Measurements from ENCODE around the gene SIGLEC11. TPM values are rescaled to one million over a fixed set of nuclear protein-coding genes. Genes with fewer than 3 reads are reported as not detected.
"Not testable (repeated sequence)": the region's sequence is repeated elsewhere in the genome, so short reads cannot be mapped to it uniquely, and the experiment has no call there.

Gene SIGLEC11, protein sequence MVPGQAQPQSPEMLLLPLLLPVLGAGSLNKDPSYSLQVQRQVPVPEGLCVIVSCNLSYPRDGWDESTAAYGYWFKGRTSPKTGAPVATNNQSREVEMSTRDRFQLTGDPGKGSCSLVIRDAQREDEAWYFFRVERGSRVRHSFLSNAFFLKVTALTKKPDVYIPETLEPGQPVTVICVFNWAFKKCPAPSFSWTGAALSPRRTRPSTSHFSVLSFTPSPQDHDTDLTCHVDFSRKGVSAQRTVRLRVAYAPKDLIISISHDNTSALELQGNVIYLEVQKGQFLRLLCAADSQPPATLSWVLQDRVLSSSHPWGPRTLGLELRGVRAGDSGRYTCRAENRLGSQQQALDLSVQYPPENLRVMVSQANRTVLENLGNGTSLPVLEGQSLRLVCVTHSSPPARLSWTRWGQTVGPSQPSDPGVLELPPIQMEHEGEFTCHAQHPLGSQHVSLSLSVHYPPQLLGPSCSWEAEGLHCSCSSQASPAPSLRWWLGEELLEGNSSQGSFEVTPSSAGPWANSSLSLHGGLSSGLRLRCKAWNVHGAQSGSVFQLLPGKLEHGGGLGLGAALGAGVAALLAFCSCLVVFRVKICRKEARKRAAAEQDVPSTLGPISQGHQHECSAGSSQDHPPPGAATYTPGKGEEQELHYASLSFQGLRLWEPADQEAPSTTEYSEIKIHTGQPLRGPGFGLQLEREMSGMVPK
- not detected in 2 replicates for polyA plus RNA-seq (2011; rRNA removed)
- polyA plus RNA-seq (2012; cell fraction: cytosol; rRNA removed): not detected in 2 replicates
- not detected in 2 replicates for polyA plus RNA-seq (2012; cell fraction: nucleus; rRNA removed)
- polyA plus RNA-seq (2017; fragmentation: RNase III; extraction: RNeasy Plus Mini Kit Qiagen cat#74134 plus additional on column Dnase treatment): not detected in 3 replicates
- polyA minus RNA-seq (2011; rRNA and poly(A)+ RNA removed): not detected in 2 replicates

DNA sequence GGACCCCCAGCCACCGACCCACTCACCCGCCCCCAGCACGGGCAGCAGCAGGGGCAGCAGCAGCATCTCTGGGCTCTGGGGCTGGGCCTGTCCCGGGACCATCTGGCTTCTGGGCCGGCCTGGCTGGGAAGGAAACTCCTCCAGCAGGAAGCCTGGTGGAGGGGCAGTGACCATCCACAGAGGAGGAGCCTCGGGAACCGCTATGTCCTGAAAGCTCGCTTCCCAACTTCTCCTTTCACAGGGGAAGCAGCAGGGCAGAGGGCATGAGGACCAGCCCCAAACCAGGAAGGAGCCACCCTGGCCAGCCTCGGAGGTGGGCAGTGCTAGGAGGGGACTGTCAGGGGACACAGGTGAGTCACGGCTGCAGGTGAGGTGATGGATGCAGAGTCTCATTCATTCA is at the start of gene SIGLEC11:
Gene SIGLEC11, minus strand, starts transcription at position 193 of the 400 bp plus-strand sequence. Its CDS starts 91 bp downstream, at position 102.
- 59% methylated on average over 5 of the region's 10 CpGs for WGBS (ENCODE audit: missing lambda C conversion rate)

DNA sequence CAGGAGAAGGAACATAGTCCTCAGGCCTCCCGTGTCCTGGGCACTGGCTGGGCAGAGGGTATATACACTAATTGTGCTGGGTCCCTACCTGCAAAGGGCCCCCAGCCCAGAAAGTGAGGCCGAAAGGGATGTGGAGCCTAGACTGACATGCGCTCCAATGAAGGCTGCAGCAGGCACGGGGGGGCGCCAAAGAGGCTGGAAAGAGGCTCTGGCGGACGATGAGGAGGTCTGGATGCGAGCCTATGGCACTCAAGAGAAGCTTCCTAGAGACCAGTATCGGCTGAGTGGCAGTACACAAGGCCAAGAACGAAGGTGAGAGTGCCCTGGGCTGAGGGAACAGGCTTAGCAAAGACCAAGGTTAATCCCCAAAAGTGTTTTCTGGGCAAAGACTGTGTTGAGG is 47.6 kb upstream of the SIGLEC11 start:
- DNase-seq (ENCODE audit: low read depth in 1 of 2, low spot score in 1 of 2) (peak in 1 of 2 experiments; percentile 33), FAIRE-seq (no peak), ATAC-seq (peak in 1 of 2 experiments; percentile 47; a peak in 3 of 6 replicates)
- Histone ChIP-seq H3K9me3 (no peaks in the 10 kb centered on the region), H3K4me1 (peaks cover 15% of the 10 kb centered on the region), H3K27ac (no peak overlapping the region), H3K4me2 (no peak overlapping the region), H3K4me3 (no peak overlapping the region)
- no peak for TF ChIP-seq FOSB (CRISPR knock-in tag; IDR thresholded peaks at IDR 0.05)
- 0 out of 3 replicates have a peak, but pooled peaks have one; percentile 26 for TF ChIP-seq SMC3 (IDR thresholded peaks at IDR 0.05)
- TF ChIP-seq HDAC2 (IDR thresholded peaks at IDR 0.05): no peak
- peak in 1 of 2 experiments; percentile 45; a peak in 2 of 5 replicates for TF ChIP-seq RAD21 (conservative IDR thresholded peaks at IDR 0.05 in 1 of 2, IDR thresholded peaks at IDR 0.05 in 1 of 2)
- TF ChIP-seq ZSCAN20 (CRISPR knock-in tag; IDR thresholded peaks at IDR 0.05): no peak
- TF ChIP-seq, protein P1, sequence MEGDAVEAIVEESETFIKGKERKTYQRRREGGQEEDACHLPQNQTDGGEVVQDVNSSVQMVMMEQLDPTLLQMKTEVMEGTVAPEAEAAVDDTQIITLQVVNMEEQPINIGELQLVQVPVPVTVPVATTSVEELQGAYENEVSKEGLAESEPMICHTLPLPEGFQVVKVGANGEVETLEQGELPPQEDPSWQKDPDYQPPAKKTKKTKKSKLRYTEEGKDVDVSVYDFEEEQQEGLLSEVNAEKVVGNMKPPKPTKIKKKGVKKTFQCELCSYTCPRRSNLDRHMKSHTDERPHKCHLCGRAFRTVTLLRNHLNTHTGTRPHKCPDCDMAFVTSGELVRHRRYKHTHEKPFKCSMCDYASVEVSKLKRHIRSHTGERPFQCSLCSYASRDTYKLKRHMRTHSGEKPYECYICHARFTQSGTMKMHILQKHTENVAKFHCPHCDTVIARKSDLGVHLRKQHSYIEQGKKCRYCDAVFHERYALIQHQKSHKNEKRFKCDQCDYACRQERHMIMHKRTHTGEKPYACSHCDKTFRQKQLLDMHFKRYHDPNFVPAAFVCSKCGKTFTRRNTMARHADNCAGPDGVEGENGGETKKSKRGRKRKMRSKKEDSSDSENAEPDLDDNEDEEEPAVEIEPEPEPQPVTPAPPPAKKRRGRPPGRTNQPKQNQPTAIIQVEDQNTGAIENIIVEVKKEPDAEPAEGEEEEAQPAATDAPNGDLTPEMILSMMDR (IDR thresholded peaks at IDR 0.05): peak; percentile 29; the same call in 1 of the 3 replicates
- WGBS (ENCODE audit: missing lambda C conversion rate): 76% methylated on average over 10 of the region's 10 CpGs
- ChIA-PET CTCF (interaction anchor here (0.6 to 1.4 kb wide), 6 partner anchors 9 to 127 kb away, joined by 3 to 5 read pairs (median 4); no protein-coding TSS in a partner anchor), POLR2A (no interaction called here)

More for the DNA sequence above, at the start of gene SIGLEC11:
- ATAC-seq: peak; percentile 52 to 67
- H3K9me3 ChIP-seq; POLR2A ChIA-PET; FAIRE-seq; H3K4me3 ChIP-seq; H3K4me1 ChIP-seq; H3K27ac ChIP-seq; H3K4me2 ChIP-seq; DNase-seq (ENCODE audit: low read depth in 1 of 2, low spot score in 1 of 2): not testable (repeated sequence)
- CTCF ChIA-PET: interaction anchor here (1.2 kb wide), 1 partner anchor 22 kb away, joined by 4 read pairs; no protein-coding TSS in a partner anchor

DNA sequence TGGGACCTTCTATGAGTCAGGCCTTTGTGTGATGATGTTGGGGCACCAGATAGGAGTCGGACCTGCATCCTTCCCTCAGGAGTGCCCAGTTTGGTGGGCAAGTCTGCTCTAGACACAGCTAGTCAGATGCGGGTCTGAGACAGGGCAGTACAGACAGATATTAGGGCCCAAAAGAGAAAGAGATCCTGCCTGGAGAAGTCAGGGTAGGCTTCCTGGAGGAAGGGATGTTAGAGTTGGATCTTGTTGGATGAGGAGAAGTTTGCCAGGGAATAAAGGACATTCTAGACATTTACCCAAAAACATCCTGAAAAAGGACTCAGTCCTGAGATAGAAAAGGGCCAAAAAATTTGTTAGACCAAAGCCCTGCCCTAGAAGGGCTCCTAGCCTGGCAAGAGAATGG is 47.0 kb upstream of the SIGLEC11 start:
- H3K27ac ChIP-seq: no peak overlapping the region
- no peak overlapping the region for H3K4me3 ChIP-seq
- no peaks in the 10 kb centered on the region for H3K9me3 ChIP-seq
- ChIA-PET POLR2A (interaction anchor here (0.6 kb wide), 1 partner anchor 10 kb away, joined by 6 read pairs; no protein-coding TSS in a partner anchor), CTCF (interaction anchor here (0.6 to 1.4 kb wide), 4 partner anchors 9 to 128 kb away, joined by 3 to 4 read pairs (median 3); no protein-coding TSS in a partner anchor)
- no peak for TF ChIP-seq POLR2A (IDR thresholded peaks at IDR 0.05; ENCODE audit: low read length)
- TF ChIP-seq ZSCAN20 (CRISPR knock-in tag; IDR thresholded peaks at IDR 0.05): no peak
- peak; percentile 55 for TF ChIP-seq ZFP36 (IDR thresholded peaks at IDR 0.05; ENCODE audit: borderline replicate concordance, partially characterized antibody)
- TF ChIP-seq HOXB5 (CRISPR knock-in tag; IDR thresholded peaks at IDR 0.05): no peak
- TF ChIP-seq HOXA7 (CRISPR knock-in tag; IDR thresholded peaks at IDR 0.05): no peak
- no peak for TF ChIP-seq CBX2 (IDR thresholded peaks at IDR 0.05; ENCODE audit: borderline replicate concordance, low read depth)
- no peak overlapping the region for H3K4me2 ChIP-seq
- peaks cover 17% of the 10 kb centered on the region for H3K4me1 ChIP-seq
- DNase-seq (ENCODE audit: low read depth in 1 of 2, low spot score in 1 of 2): no peak
- ATAC-seq: no peak
- 91% methylated on average over 2 of the region's 2 CpGs for WGBS (ENCODE audit: missing lambda C conversion rate)
- no peak for FAIRE-seq

DNA sequence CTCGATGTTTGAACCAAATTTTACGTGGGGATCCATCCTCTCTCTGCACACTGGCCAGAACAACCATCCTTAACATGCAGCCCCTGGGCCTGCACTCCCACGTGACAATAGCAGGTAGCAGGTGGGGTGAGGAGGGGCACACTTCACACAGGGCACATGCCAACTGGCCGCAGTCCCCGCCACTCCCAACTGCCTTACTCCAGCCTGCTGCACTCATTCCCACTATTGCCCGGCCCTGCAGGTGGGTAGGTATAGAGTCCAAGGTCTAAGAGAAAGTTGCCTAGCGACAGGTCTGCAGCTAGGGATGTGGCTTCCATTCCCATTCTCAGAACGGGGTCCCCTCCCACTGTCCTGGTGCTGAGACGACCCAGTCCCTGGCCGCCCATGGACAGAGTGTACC is 46.2 kb upstream of the SIGLEC11 start:
- no peak for FAIRE-seq
- Histone ChIP-seq H3K4me1 (peaks cover 17% of the 10 kb centered on the region), H3K4me2 (no peak overlapping the region), H3K4me3 (no peak overlapping the region), H3K9me3 (no peaks in the 10 kb centered on the region), H3K27ac (no peak overlapping the region)
- POLR2A ChIA-PET: no interaction called here
- DNase-seq (ENCODE audit: low read depth in 1 of 2, low spot score in 1 of 2): no peak
- 85% methylated on average over 8 of the region's 10 CpGs for WGBS (ENCODE audit: missing lambda C conversion rate)
- no peak for ATAC-seq
- CTCF ChIA-PET: interaction anchor here (1.4 kb wide), 1 partner anchor 13 kb away, joined by 3 read pairs; no protein-coding TSS in a partner anchor
- TF ChIP-seq, protein P2, sequence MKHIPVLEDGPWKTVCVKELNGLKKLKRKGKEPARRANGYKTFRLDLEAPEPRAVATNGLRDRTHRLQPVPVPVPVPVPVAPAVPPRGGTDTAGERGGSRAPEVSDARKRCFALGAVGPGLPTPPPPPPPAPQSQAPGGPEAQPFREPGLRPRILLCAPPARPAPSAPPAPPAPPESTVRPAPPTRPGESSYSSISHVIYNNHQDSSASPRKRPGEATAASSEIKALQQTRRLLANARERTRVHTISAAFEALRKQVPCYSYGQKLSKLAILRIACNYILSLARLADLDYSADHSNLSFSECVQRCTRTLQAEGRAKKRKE (CRISPR knock-in tag; IDR thresholded peaks at IDR 0.05; ENCODE audit: low read depth): no peak
- TF ChIP-seq BHLHE40 (IDR thresholded peaks at IDR 0.05; ENCODE audit: low read depth, low read length) (no peak), JUN (IDR thresholded peaks at IDR 0.05) (no peak), CBX2 (IDR thresholded peaks at IDR 0.05; ENCODE audit: borderline replicate concordance, low read depth) (no peak), ZNF302 (CRISPR knock-in tag; IDR thresholded peaks at IDR 0.05) (no peak), CEBPB (IDR thresholded peaks at IDR 0.05) (no peak)
- TF ChIP-seq, protein P3, sequence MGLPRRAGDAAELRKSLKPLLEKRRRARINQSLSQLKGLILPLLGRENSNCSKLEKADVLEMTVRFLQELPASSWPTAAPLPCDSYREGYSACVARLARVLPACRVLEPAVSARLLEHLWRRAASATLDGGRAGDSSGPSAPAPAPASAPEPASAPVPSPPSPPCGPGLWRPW (IDR thresholded peaks at IDR 0.05): no peak
- TF ChIP-seq, protein P4, sequence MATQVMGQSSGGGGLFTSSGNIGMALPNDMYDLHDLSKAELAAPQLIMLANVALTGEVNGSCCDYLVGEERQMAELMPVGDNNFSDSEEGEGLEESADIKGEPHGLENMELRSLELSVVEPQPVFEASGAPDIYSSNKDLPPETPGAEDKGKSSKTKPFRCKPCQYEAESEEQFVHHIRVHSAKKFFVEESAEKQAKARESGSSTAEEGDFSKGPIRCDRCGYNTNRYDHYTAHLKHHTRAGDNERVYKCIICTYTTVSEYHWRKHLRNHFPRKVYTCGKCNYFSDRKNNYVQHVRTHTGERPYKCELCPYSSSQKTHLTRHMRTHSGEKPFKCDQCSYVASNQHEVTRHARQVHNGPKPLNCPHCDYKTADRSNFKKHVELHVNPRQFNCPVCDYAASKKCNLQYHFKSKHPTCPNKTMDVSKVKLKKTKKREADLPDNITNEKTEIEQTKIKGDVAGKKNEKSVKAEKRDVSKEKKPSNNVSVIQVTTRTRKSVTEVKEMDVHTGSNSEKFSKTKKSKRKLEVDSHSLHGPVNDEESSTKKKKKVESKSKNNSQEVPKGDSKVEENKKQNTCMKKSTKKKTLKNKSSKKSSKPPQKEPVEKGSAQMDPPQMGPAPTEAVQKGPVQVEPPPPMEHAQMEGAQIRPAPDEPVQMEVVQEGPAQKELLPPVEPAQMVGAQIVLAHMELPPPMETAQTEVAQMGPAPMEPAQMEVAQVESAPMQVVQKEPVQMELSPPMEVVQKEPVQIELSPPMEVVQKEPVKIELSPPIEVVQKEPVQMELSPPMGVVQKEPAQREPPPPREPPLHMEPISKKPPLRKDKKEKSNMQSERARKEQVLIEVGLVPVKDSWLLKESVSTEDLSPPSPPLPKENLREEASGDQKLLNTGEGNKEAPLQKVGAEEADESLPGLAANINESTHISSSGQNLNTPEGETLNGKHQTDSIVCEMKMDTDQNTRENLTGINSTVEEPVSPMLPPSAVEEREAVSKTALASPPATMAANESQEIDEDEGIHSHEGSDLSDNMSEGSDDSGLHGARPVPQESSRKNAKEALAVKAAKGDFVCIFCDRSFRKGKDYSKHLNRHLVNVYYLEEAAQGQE (IDR thresholded peaks at IDR 0.05): no peak

Data from A549 (cell line).